ENCODE results near the gene ARID3A.

The ARID3A gene

GRCh38 chr19:963486-963951 is 37.7 kb downstream of the ARID3A start:
- no peak for DNase-seq

GRCh38 chr19:964116-964520 is 38.3 kb downstream of the ARID3A start:
- DNase-seq, result no peak

GRCh38 chr19:964761-965694 is 39.2 kb downstream of the ARID3A start:
- DNase-seq, result no peak

GRCh38 chr19:966485-967088 is 40.8 kb downstream of the ARID3A start:
- no peak for DNase-seq

GRCh38 chr19:970695-971094 is 44.9 kb downstream of the ARID3A start:
- DNase-seq, result no peak

- DNase-seq, result no peak
Observed at GRCh38 chr19:971795-972194, 46.0 kb downstream of the ARID3A start.

- DNase-seq, result no peak
Observed at GRCh38 chr19:972281-972680, 46.4 kb downstream of the ARID3A start.

GRCh38 chr19:973726-974563 is 48.1 kb downstream of the ARID3A start:
- DNase-seq, result no peak

- DNase-seq, result no peak
Observed at GRCh38 chr19:974564-975257, 48.9 kb downstream of the ARID3A start.

GRCh38 chr19:976476-976875 is 50.6 kb downstream of the ARID3A start:
- no peak for DNase-seq

GRCh38 chr19:977058-977464 is 51.2 kb downstream of the ARID3A start:
- DNase-seq, result no peak

GRCh38 chr19:979318-979741 is 53.5 kb downstream of the ARID3A start:
- DNase-seq, result no peak

GRCh38 chr19:980133-980998 is 54.5 kb downstream of the ARID3A start:
- DNase-seq, result no peak

GRCh38 chr19:982567-983170 is 56.8 kb downstream of the ARID3A start:
- peak; percentile 75 to 79 for DNase-seq

- DNase-seq, result peak; percentile 89 to 91
Observed at GRCh38 chr19:984165-984967, 58.5 kb downstream of the ARID3A start, which contains the start of gene WDR18. Gene WDR18 (plus strand): TSS chr19:984345. CDS start chr19:984354, 9 bp downstream.

- no peak for DNase-seq
Observed at GRCh38 chr19:986083-986482, 60.2 kb downstream of the ARID3A start.

GRCh38 chr19:988081-988480 is 62.2 kb downstream of the ARID3A start:
- DNase-seq, result no peak

GRCh38 chr19:988510-988909 is 62.7 kb downstream of the ARID3A start:
- DNase-seq, result no peak

GRCh38 chr19:989381-990081 is 63.7 kb downstream of the ARID3A start:
- DNase-seq, result no peak

Measured in CD4-positive, alpha-beta T cell treated with Interleukin-1 beta for 1 hour (primary cell).